SW 1271 (cell line): ENCODE measurements around the gene CAMK1.

ENCODE experiments used
- DNase-seq, 2 experiments: peaks; one replicate each; lab custom pipeline; 2025; lab: John Stamatoyannopoulos, UW

CAMK1 gene

DNA sequence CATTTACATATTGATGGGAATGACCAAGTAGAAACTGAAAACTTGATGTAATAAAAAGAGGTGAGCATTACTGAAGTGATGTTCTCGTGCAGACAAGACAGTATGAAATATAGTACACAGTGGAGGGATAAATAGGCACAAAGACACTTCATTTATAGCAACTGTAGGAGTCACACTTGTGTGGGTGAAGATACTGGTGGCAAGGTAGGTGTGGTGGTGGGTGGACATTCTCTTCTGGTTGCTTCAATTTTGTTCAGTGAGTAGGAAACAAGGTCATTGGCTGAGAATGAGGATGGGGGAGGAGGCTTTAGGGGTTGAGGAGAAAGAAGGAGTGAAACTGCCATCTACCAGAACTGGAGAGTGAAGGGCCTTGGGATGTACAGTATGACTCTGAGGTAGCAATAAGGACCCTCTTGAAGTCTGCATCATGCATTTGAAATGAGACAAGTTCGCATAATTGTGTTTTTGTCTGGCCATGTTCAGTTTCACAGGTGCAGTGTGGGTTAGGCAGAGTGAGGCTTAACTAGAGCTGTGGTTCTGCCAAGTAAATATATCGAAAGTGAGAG, 59.5 kb downstream of the CAMK1 start:
- DNase-seq: no peak
